ENCODE results near the gene PSMG3.
"Not testable (repeated sequence)": the region's sequence is repeated elsewhere in the genome, so short reads cannot be mapped to it uniquely, and the experiment has no call there.

The PSMG3 gene

DNA sequence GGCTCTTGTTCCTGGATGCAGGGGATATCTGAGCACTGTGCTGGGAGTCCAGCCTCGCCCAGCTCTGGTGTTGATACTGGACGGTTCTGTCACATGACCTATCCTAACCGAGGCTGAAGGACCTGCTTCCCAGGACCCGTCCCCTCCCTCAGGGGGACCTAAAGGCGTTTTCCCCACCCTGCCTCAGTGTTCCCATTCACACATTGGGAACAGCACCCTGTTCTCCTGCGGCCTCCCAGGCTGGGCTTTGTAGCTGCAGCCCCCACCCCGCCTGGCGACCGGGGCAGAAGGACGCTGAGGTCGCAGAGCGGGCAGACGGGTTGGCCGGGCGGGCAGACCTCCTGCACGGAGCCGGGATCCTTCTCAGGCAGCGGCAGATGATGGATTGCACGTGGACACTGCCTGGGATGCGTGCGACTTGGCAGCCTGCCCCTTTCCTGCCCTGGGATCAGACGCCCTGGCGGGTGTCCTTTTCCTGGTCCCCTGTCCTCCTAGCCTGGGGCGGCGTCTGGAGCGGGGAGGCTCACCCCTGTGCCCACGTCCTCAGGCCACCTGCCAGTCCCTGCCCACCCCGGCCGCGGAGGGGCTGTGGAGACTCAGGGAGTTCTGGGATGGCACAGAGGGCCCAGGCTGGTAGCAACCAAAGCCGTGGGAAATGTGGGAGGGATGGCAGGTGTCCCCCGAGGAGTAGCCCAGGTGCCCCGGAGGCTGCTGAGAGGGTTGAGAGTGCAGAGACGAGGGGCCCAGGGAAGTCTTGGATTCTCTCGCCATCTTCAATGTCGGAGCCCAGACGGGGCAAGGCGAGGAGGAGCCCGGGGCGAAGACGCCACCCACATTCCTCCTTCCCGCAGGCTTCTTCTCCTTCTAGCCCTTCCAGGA is 17.2 kb upstream of the PSMG3 start:
- Histone ChIP-seq H2BK120ac (ENCODE audit: low read depth, low read length) (no peak overlapping the region), H3K27me3 (ENCODE audit: insufficient read depth, low read length, poor library complexity) (no peaks in the 10 kb centered on the region), H2BK15ac (replicated peaks; ENCODE audit: low read depth) (no peak overlapping the region), H3K4ac (ENCODE audit: low read depth, low read length) (no peak overlapping the region), H4K5ac (ENCODE audit: low read length) (no peak overlapping the region), H3K4me3 (ENCODE audit: low read length) (no peak overlapping the region), H2AK5ac (ENCODE audit: low read length) (no peak overlapping the region), H3K79me2 (ENCODE audit: control insufficient read depth, insufficient read depth, low read length) (no peaks in the 10 kb centered on the region), H3K56ac (ENCODE audit: low read length) (no peak overlapping the region), H3K4me1 (ENCODE audit: control insufficient read depth, low read depth, low read length) (no peaks in the 10 kb centered on the region), H4K8ac (ENCODE audit: low read depth, low read length) (no peak overlapping the region), H3K27ac (ENCODE audit: low read depth, low read length) (no peak overlapping the region), H2BK5ac (ENCODE audit: low read length) (no peak overlapping the region), H3K18ac (ENCODE audit: low read length) (no peak overlapping the region), H3K4me2 (ENCODE audit: low read length) (no peak overlapping the region), H3K79me1 (ENCODE audit: low read length) (no peaks in the 10 kb centered on the region), H3K9ac (ENCODE audit: low read length) (no peak overlapping the region), H3K36me3 (ENCODE audit: control insufficient read depth, insufficient read depth, low read length) (no peaks in the 10 kb centered on the region), H3K23ac (ENCODE audit: low read length) (no peak overlapping the region)
- no peak for DNase-seq
- WGBS (ENCODE audit: extremely low coverage, insufficient coverage, low lambda C conversion rate) = no CpG with 5 or more reads among the region's 42 CpGs

DNA sequence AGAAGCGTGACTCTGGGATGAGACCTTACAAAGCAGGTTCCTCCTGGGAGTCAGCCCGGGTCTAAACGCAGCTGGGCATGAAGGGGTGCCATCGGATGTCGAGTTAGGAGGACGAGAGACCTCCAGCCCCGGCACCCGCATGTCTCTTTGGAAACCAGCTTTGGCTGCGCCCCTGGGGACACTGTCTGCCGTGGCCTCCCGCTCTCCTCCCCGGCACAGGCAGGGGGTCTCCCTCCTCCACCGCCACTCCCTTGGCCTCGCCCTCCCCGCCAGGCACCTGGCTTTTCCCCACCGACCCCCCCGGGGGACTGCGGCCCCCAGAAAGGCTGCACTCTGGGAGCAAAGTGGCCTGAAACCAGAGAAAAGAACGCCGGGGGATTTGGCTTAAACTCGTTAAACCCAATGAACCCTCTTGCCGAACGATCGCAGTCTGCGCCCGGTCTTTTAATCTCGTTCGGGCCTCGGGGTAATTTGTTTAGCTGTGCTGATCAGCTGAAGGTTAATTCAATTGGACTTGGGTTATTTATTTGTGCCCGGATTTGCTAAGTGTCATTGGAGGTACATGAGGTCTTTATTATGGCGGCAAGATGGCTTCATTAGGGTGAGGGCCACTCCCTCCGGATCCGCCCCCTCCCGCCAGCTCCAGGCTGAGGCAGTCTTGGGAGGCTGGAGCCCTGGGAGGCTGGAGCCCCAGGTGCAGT is 16.4 kb upstream of the PSMG3 start:
- Histone ChIP-seq H3K36me3 (ENCODE audit: control insufficient read depth, insufficient read depth, low read length) (no peaks in the 10 kb centered on the region), H3K4me1 (ENCODE audit: control insufficient read depth, low read depth, low read length) (no peaks in the 10 kb centered on the region), H3K23ac (ENCODE audit: low read length) (no peak overlapping the region), H3K79me2 (ENCODE audit: control insufficient read depth, insufficient read depth, low read length) (no peaks in the 10 kb centered on the region), H2BK15ac (replicated peaks; ENCODE audit: low read depth) (no peak overlapping the region), H3K27me3 (ENCODE audit: insufficient read depth, low read length, poor library complexity) (no peaks in the 10 kb centered on the region), H3K18ac (ENCODE audit: low read length) (no peak overlapping the region), H3K56ac (ENCODE audit: low read length) (no peak overlapping the region), H2AK5ac (ENCODE audit: low read length) (no peak overlapping the region), H3K79me1 (ENCODE audit: low read length) (no peaks in the 10 kb centered on the region), H3K4ac (ENCODE audit: low read depth, low read length) (no peak overlapping the region), H3K4me2 (ENCODE audit: low read length) (no peak overlapping the region), H2BK5ac (ENCODE audit: low read length) (no peak overlapping the region), H4K8ac (ENCODE audit: low read depth, low read length) (no peak overlapping the region), H3K27ac (ENCODE audit: low read depth, low read length) (no peak overlapping the region), H3K9ac (ENCODE audit: low read length) (no peak overlapping the region), H3K4me3 (ENCODE audit: low read length) (no peak overlapping the region), H2BK120ac (ENCODE audit: low read depth, low read length) (no peak overlapping the region), H4K5ac (ENCODE audit: low read length) (no peak overlapping the region)
- no peak for DNase-seq
- no CpG with 5 or more reads among the region's 34 CpGs for WGBS (ENCODE audit: extremely low coverage, insufficient coverage, low lambda C conversion rate)

- Histone ChIP-seq H3K4me1 (ENCODE audit: control insufficient read depth, low read depth, low read length) (no peaks in the 10 kb centered on the region), H2BK120ac (ENCODE audit: low read depth, low read length) (no peak overlapping the region), H3K4me2 (ENCODE audit: low read length) (no peak overlapping the region), H3K9ac (ENCODE audit: low read length) (no peak overlapping the region), H2AK5ac (ENCODE audit: low read length) (no peak overlapping the region), H3K27me3 (ENCODE audit: insufficient read depth, low read length, poor library complexity) (no peaks in the 10 kb centered on the region), H3K23ac (ENCODE audit: low read length) (no peak overlapping the region), H3K79me1 (ENCODE audit: low read length) (no peaks in the 10 kb centered on the region), H3K4me3 (ENCODE audit: low read length) (no peak overlapping the region), H2BK5ac (ENCODE audit: low read length) (no peak overlapping the region), H3K18ac (ENCODE audit: low read length) (no peak overlapping the region), H2BK15ac (replicated peaks; ENCODE audit: low read depth) (no peak overlapping the region), H4K8ac (ENCODE audit: low read depth, low read length) (no peak overlapping the region), H3K79me2 (ENCODE audit: control insufficient read depth, insufficient read depth, low read length) (no peaks in the 10 kb centered on the region), H3K36me3 (ENCODE audit: control insufficient read depth, insufficient read depth, low read length) (no peaks in the 10 kb centered on the region), H4K5ac (ENCODE audit: low read length) (no peak overlapping the region), H3K27ac (ENCODE audit: low read depth, low read length) (no peak overlapping the region), H3K4ac (ENCODE audit: low read depth, low read length) (no peak overlapping the region), H3K56ac (ENCODE audit: low read length) (no peak overlapping the region)
- no peak for DNase-seq
- WGBS (ENCODE audit: extremely low coverage, insufficient coverage, low lambda C conversion rate) = no CpG with 5 or more reads among the region's 37 CpGs
These were observed 15.5 kb upstream of the PSMG3 start for GRCh38 chr7:1585142-1585981.

DNA sequence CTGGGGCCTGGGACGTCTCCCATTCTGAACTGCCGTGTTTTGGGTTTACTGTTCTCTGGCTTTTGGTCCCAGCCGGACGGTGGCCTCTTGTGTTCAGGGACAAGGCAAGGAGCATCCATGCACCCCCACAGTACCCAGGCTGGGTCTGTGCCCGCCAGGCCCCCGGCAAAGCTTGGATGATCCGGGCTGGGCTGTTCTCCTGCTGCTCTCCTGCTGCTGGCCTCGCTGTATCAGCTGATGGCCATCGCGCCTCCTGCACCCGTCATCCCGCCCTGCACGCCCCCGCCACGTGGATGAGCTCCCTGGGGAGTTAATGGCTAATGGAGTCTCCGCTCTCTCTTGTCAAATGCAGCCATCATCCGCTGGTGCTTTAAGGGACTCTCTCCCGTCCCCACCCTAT is 14.9 kb upstream of the PSMG3 start:
- Histone ChIP-seq H4K8ac (ENCODE audit: low read depth, low read length) (no peak overlapping the region), H3K23ac (ENCODE audit: low read length) (no peak overlapping the region), H2AK5ac (ENCODE audit: low read length) (no peak overlapping the region), H3K18ac (ENCODE audit: low read length) (no peak overlapping the region), H3K79me2 (ENCODE audit: control insufficient read depth, insufficient read depth, low read length) (no peaks in the 10 kb centered on the region), H3K27ac (ENCODE audit: low read depth, low read length) (no peak overlapping the region), H3K79me1 (ENCODE audit: low read length) (no peaks in the 10 kb centered on the region), H2BK120ac (ENCODE audit: low read depth, low read length) (no peak overlapping the region), H2BK15ac (replicated peaks; ENCODE audit: low read depth) (no peak overlapping the region), H3K36me3 (ENCODE audit: control insufficient read depth, insufficient read depth, low read length) (no peaks in the 10 kb centered on the region), H3K4ac (ENCODE audit: low read depth, low read length) (no peak overlapping the region), H3K4me3 (ENCODE audit: low read length) (no peak overlapping the region), H3K4me1 (ENCODE audit: control insufficient read depth, low read depth, low read length) (no peaks in the 10 kb centered on the region), H2BK5ac (ENCODE audit: low read length) (no peak overlapping the region), H3K56ac (ENCODE audit: low read length) (no peak overlapping the region), H3K27me3 (ENCODE audit: insufficient read depth, low read length, poor library complexity) (no peaks in the 10 kb centered on the region), H4K5ac (ENCODE audit: low read length) (no peak overlapping the region), H3K9ac (ENCODE audit: low read length) (no peak overlapping the region), H3K4me2 (ENCODE audit: low read length) (no peak overlapping the region)
- WGBS (ENCODE audit: extremely low coverage, insufficient coverage, low lambda C conversion rate) = no CpG with 5 or more reads among the region's 18 CpGs
- no peak for DNase-seq

DNA sequence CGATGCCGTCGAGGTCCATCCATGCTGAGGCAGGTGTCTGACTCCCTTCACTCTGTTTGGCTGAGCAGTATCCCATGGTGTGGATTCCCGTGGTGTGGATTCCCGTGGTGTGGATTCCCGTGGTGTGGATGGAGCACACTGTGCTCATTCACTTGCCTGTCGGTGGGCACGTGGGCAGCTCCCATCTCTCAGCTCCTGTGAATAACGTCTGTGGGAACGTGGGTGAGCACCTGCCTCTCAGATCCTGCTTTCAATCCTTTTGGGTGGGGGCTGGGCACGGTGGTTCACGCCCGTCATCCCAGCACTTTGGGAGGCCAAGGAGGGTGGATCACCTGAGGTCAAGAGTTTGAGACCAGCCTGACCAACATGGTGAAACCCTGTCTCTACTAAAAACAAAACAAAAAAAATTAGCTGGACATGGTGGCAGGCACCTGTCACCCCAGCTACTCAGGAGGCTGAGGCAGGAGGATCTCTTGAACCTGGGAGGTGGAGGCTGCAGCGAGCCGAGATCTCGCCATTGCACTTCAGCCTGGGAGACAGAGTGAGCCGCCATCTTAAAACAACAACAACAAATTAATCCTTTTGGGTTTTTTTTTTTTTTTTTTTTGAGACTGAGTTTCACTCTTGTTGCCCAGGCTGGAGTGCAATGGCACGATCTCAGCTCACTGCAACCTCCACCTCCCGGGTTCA is 13.6 kb upstream of the PSMG3 start:
- H3K18ac ChIP-seq (ENCODE audit: low read length); H3K4me2 ChIP-seq (ENCODE audit: low read length); H3K4me3 ChIP-seq (ENCODE audit: low read length); H3K56ac ChIP-seq (ENCODE audit: low read length); H3K4me1 ChIP-seq (ENCODE audit: control insufficient read depth, low read depth, low read length); H3K79me2 ChIP-seq (ENCODE audit: control insufficient read depth, insufficient read depth, low read length); H3K4ac ChIP-seq (ENCODE audit: low read depth, low read length); H4K5ac ChIP-seq (ENCODE audit: low read length); H3K36me3 ChIP-seq (ENCODE audit: control insufficient read depth, insufficient read depth, low read length); H3K27ac ChIP-seq (ENCODE audit: low read depth, low read length); H2BK5ac ChIP-seq (ENCODE audit: low read length); H2AK5ac ChIP-seq (ENCODE audit: low read length); H3K79me1 ChIP-seq (ENCODE audit: low read length); H3K23ac ChIP-seq (ENCODE audit: low read length); H3K27me3 ChIP-seq (ENCODE audit: insufficient read depth, low read length, poor library complexity); H3K9ac ChIP-seq (ENCODE audit: low read length); H2BK120ac ChIP-seq (ENCODE audit: low read depth, low read length); H2BK15ac ChIP-seq (replicated peaks; ENCODE audit: low read depth); DNase-seq; H4K8ac ChIP-seq (ENCODE audit: low read depth, low read length): not testable (repeated sequence)
- no CpG with 5 or more reads among the region's 19 CpGs for WGBS (ENCODE audit: extremely low coverage, insufficient coverage, low lambda C conversion rate)

Data from mesendoderm (in vitro differentiated cells).